ENCODE results near the gene FAF1. TPM values are rescaled to one million over a fixed set of nuclear protein-coding genes. Genes with fewer than 3 reads are reported as not detected.

FAF1 gene
- total RNA-seq, 1 experiment from 2014 or later, result 14.7 TPM

DNA sequence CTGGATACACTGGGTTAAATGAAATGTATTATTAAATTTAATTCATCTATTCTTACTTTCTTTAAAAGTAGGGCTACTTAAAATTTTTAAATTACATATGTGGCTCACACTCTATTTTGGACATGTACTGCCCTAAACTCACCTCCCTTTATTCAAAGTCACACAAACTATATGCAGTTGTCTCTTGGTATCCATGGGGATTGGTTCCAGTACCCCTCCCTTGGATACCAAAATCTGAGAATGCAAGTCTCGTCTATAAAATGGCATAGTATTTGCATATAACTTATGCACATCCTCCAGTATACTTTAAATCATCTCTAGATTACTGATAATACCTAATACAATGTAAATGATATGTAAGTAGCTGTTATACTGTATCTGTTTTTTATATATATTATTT is 57.6 kb downstream of the FAF1 start:
- no TSS peak for BruUV-seq (replicated peaks)
- Histone ChIP-seq H3K4me2 (ENCODE audit: low read length) (no peak overlapping the region), H3F3A (ENCODE audit: low read length, unreplicated experiment) (no peaks in the 10 kb centered on the region), H3K79me2 (ENCODE audit: low read length) (peaks cover 21% of the 10 kb centered on the region), H3K9ac (ENCODE audit: low read length) (no peak overlapping the region), H3K4me1 (ENCODE audit: insufficient read depth, low read length) (no peaks in the 10 kb centered on the region), H3K9me3 (ENCODE audit: low read length) (no peaks in the 10 kb centered on the region), H3K36me3 (ENCODE audit: low read depth, low read length) (no peaks in the 10 kb centered on the region), H2AFZ (ENCODE audit: low read length) (no peak overlapping the region), H3K4me3 (ENCODE audit: low read length) (no peak overlapping the region), H4K20me1 (ENCODE audit: low read length) (no peaks in the 10 kb centered on the region), H3K27ac (ENCODE audit: low read length) (no peak overlapping the region), H3K27me3 (ENCODE audit: low read length) (no peaks in the 10 kb centered on the region), H3K9me2 (replicated peaks; ENCODE audit: low read length) (no peaks in the 10 kb centered on the region)
- POLR2A ChIA-PET (ENCODE audit: unreplicated experiment), result no interaction called here
- DNase-seq, result no peak
- CTCF ChIA-PET, result no interaction called here
- intact Hi-C loops (cut with micrococcal nuclease), result no loop called here
- ATAC-seq, result no peak
- TF ChIP-seq EZH2 (IDR thresholded peaks at IDR 0.05; ENCODE audit: low read length, unreplicated experiment), result no peak
- TF ChIP-seq, protein P1, sequence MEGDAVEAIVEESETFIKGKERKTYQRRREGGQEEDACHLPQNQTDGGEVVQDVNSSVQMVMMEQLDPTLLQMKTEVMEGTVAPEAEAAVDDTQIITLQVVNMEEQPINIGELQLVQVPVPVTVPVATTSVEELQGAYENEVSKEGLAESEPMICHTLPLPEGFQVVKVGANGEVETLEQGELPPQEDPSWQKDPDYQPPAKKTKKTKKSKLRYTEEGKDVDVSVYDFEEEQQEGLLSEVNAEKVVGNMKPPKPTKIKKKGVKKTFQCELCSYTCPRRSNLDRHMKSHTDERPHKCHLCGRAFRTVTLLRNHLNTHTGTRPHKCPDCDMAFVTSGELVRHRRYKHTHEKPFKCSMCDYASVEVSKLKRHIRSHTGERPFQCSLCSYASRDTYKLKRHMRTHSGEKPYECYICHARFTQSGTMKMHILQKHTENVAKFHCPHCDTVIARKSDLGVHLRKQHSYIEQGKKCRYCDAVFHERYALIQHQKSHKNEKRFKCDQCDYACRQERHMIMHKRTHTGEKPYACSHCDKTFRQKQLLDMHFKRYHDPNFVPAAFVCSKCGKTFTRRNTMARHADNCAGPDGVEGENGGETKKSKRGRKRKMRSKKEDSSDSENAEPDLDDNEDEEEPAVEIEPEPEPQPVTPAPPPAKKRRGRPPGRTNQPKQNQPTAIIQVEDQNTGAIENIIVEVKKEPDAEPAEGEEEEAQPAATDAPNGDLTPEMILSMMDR (conservative IDR thresholded peaks at IDR 0.05; ENCODE audit: low read depth, low read length), result no peak
- TF ChIP-seq EZH2phosphoT487 (IDR thresholded peaks at IDR 0.05; ENCODE audit: borderline replicate concordance, low read length), result no peak

DNA sequence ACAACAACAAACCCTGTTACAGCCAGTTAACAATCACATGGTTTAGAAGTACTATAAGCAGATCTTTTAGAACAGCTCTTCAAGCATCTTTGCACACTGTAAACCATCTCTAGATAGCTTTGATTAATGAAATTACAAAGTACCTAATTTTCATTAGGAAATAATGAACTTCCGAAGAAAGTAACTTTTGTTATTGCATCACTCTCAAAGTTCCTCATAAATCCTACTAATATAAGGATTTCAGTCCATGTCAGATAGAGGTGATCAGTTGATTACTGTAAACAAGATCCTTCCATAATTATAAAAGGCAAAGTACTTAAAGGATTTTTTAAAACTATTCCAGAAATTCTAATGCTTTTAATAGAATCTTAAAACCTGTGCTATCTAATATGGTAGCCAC is 58.2 kb downstream of the FAF1 start:
- TF ChIP-seq EZH2 (IDR thresholded peaks at IDR 0.05; ENCODE audit: low read length, unreplicated experiment) (no peak), EZH2phosphoT487 (IDR thresholded peaks at IDR 0.05; ENCODE audit: borderline replicate concordance, low read length) (no peak)
- TF ChIP-seq, protein P1 (conservative IDR thresholded peaks at IDR 0.05; ENCODE audit: low read depth, low read length), result no peak
- no peaks in the 10 kb centered on the region for H3K4me1 ChIP-seq (ENCODE audit: insufficient read depth, low read length)
- no peak overlapping the region for H3K4me3 ChIP-seq (ENCODE audit: low read length)
- BruUV-seq (replicated peaks), result no TSS peak
- H3K4me2 ChIP-seq (ENCODE audit: low read length), result no peak overlapping the region
- no peaks in the 10 kb centered on the region for H3K9me2 ChIP-seq (replicated peaks; ENCODE audit: low read length)
- DNase-seq, result no peak
- no peaks in the 10 kb centered on the region for H3K9me3 ChIP-seq (ENCODE audit: low read length)
- ATAC-seq, result no peak
- no peaks in the 10 kb centered on the region for H3F3A ChIP-seq (ENCODE audit: low read length, unreplicated experiment)
- H3K36me3 ChIP-seq (ENCODE audit: low read depth, low read length), result no peaks in the 10 kb centered on the region
- no peak overlapping the region for H3K27ac ChIP-seq (ENCODE audit: low read length)
- peaks cover 25% of the 10 kb centered on the region for H3K79me2 ChIP-seq (ENCODE audit: low read length)
- H4K20me1 ChIP-seq (ENCODE audit: low read length), result no peaks in the 10 kb centered on the region
- no peaks in the 10 kb centered on the region for H3K27me3 ChIP-seq (ENCODE audit: low read length)
- POLR2A ChIA-PET (ENCODE audit: unreplicated experiment), result no interaction called here
- no peak overlapping the region for H3K9ac ChIP-seq (ENCODE audit: low read length)
- H2AFZ ChIP-seq (ENCODE audit: low read length), result no peak overlapping the region
- intact Hi-C loops (cut with micrococcal nuclease), result no loop called here
- CTCF ChIA-PET, result no interaction called here

DNA sequence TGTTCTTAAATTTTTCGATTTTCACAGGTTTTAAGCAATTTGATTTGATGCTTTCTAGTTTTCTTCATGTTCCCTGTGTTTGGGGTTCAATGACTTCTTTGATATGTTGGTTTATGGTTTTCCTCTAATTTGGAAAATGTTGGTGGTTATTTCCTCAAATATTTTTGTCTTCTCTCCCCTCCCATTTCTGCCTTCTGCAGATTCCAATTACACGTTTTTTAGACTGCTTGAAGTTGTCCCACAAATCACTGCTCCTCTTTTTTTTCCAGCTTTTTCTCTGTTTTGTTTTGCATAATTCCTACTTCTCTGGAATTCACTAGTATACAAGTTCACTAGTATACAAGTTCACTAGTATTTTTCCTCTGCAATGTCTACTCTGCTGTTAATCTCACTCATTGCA is 61.3 kb downstream of the FAF1 start:
- no peak overlapping the region for H2AFZ ChIP-seq (ENCODE audit: low read length)
- no peaks in the 10 kb centered on the region for H3K4me1 ChIP-seq (ENCODE audit: insufficient read depth, low read length)
- H3K27ac ChIP-seq (ENCODE audit: low read length), result no peak overlapping the region
- H3K4me2 ChIP-seq (ENCODE audit: low read length), result no peak overlapping the region
- ATAC-seq (no peak), DNase-seq (no peak)
- H3K79me2 ChIP-seq (ENCODE audit: low read length), result peaks cover 54% of the 10 kb centered on the region
- H3K9me3 ChIP-seq (ENCODE audit: low read length), result no peaks in the 10 kb centered on the region
- CTCF ChIA-PET, result no interaction called here
- H3F3A ChIP-seq (ENCODE audit: low read length, unreplicated experiment), result no peaks in the 10 kb centered on the region
- no peak overlapping the region for H3K4me3 ChIP-seq (ENCODE audit: low read length)
- intact Hi-C loops (cut with micrococcal nuclease), result no loop called here
- no peaks in the 10 kb centered on the region for H3K36me3 ChIP-seq (ENCODE audit: low read depth, low read length)
- no peaks in the 10 kb centered on the region for H3K27me3 ChIP-seq (ENCODE audit: low read length)
- no peak overlapping the region for H3K9ac ChIP-seq (ENCODE audit: low read length)
- BruUV-seq (replicated peaks), result no TSS peak
- no peak for TF ChIP-seq EZH2 (IDR thresholded peaks at IDR 0.05; ENCODE audit: low read length, unreplicated experiment)
- no peak for TF ChIP-seq EZH2phosphoT487 (IDR thresholded peaks at IDR 0.05; ENCODE audit: borderline replicate concordance, low read length)
- TF ChIP-seq, protein P1 (conservative IDR thresholded peaks at IDR 0.05; ENCODE audit: low read depth, low read length), result no peak
- POLR2A ChIA-PET (ENCODE audit: unreplicated experiment), result no interaction called here
- no peaks in the 10 kb centered on the region for H3K9me2 ChIP-seq (replicated peaks; ENCODE audit: low read length)
- no peaks in the 10 kb centered on the region for H4K20me1 ChIP-seq (ENCODE audit: low read length)

Measured in PC-3 (cell line).